Heart left ventricle (tissue), 13 donors: Measurements from ENCODE around the gene CHST11.

Experiments
- CTCF ChIP-seq, 12 donors: fragments of 200-600 bp; sonication (generic) in 4 of 12; IDR thresholded peaks; one replicate each; pipeline versions ENCODE4 v1.5.0 to v1.8.0; 2018 to 2022; ENCODE audit warnings: antibody characterized with exemption in 12 of 12, mild to moderate bottlenecking in 5 of 12
- POLR2A ChIP-seq, 2 donors: fragments of 450-650 bp; IDR thresholded peaks; one replicate each; pipeline ENCODE4 v1.6.1; 2017; ENCODE audit warnings: antibody characterized with exemption in 2 of 2, mild to moderate bottlenecking in 2 of 2, moderate library complexity in 2 of 2
- donor health status: ischemic (EF 13 %, LVEDD 7.1; RV severe dilation, severe dysfunction).
- donor health status: DM: no; HTN: yes; CAD: no.
- donor health status: DM: no; HTN: no; CAD: no.
- donor health status: ischemic (EF 25% LVEDD 6.9; RV normal size, moderate dysfunction).
- donor health status: ischemic (EF 25% LVEDD 5.7; RV mildly dilated, moderate dysfunction).
- donor health status: ischemic (EF 35%, LVEDD 5.7; RV mildly dilated, moderate dysfunction).
- donor health status: nonischemic (EF 11% LVEDD 7.7; RV severe dilation, severe dysfunction).
- donor health status: DM: yes; HTN: yes; CAD: no.
- donor health status: PGD.
- donor health status: ischemic (EF 29% LVEDD 5.4; RV normal size, mild dysfunction).
- donor health status: nonischemic (EF 23%, LVEDD 6.1; RV moderate dilation, normal function).

- TF ChIP-seq CTCF (IDR thresholded peaks at IDR 0.05) (no peak), POLR2A (IDR thresholded peaks at IDR 0.05) (no peak)
Measured at GRCh38 chr12:104656383-104656782, 199.6 kb downstream of the CHST11 start.
